ENCODE results near the gene ASAP3.

DNA sequence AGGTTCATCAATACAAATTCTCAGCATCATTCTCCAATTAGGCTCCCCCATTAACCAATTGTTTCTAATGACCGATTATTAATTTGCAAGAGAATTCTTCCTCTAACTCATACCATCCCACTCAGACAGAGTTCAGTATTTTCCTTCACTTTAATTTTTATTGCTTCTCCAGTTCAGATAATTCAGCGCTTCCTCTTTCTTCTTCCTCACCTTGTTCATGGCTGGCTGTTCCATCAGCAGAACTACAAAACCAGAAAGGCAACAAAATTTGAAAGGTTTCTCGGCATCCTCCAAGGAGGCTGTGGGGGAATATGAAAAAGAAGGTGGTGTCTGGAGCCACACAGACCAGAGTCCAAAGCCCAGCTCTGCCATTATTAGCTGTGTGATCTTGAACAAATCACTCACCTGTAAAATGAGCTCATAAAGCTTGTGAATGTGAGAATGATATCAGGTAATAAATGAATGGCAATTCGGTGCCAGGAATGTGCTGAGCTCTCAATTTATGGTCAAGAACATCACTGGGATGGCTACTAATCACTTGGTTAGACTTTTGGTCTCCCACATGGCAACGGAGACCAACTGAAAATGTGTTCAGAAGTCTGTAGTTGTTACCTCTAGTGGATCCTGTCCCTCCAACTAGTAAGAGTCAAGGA is 102.6 kb downstream of the ASAP3 start:
- TF ChIP-seq ZNF8 (CRISPR knock-in tag; IDR thresholded peaks at IDR 0.05) (no peak), ZFP30 (CRISPR knock-in tag; IDR thresholded peaks at IDR 0.05) (no peak), ARNTL (CRISPR knock-in tag; IDR thresholded peaks at IDR 0.05; ENCODE audit: borderline replicate concordance, low read depth) (no peak), PPARA (CRISPR knock-in tag; IDR thresholded peaks at IDR 0.05; ENCODE audit: borderline replicate concordance) (no peak), RARB (CRISPR knock-in tag; IDR thresholded peaks at IDR 0.05) (no peak), TOX (CRISPR knock-in tag; IDR thresholded peaks at IDR 0.05; ENCODE audit: borderline replicate concordance) (no peak), ZFP3 (CRISPR knock-in tag; IDR thresholded peaks at IDR 0.05) (no peak)
- TF ChIP-seq, protein P1, sequence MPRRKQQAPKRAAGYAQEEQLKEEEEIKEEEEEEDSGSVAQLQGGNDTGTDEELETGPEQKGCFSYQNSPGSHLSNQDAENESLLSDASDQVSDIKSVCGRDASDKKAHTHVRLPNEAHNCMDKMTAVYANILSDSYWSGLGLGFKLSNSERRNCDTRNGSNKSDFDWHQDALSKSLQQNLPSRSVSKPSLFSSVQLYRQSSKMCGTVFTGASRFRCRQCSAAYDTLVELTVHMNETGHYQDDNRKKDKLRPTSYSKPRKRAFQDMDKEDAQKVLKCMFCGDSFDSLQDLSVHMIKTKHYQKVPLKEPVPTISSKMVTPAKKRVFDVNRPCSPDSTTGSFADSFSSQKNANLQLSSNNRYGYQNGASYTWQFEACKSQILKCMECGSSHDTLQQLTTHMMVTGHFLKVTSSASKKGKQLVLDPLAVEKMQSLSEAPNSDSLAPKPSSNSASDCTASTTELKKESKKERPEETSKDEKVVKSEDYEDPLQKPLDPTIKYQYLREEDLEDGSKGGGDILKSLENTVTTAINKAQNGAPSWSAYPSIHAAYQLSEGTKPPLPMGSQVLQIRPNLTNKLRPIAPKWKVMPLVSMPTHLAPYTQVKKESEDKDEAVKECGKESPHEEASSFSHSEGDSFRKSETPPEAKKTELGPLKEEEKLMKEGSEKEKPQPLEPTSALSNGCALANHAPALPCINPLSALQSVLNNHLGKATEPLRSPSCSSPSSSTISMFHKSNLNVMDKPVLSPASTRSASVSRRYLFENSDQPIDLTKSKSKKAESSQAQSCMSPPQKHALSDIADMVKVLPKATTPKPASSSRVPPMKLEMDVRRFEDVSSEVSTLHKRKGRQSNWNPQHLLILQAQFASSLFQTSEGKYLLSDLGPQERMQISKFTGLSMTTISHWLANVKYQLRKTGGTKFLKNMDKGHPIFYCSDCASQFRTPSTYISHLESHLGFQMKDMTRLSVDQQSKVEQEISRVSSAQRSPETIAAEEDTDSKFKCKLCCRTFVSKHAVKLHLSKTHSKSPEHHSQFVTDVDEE (CRISPR knock-in tag; IDR thresholded peaks at IDR 0.05), result no peak
- TF ChIP-seq, protein P2, sequence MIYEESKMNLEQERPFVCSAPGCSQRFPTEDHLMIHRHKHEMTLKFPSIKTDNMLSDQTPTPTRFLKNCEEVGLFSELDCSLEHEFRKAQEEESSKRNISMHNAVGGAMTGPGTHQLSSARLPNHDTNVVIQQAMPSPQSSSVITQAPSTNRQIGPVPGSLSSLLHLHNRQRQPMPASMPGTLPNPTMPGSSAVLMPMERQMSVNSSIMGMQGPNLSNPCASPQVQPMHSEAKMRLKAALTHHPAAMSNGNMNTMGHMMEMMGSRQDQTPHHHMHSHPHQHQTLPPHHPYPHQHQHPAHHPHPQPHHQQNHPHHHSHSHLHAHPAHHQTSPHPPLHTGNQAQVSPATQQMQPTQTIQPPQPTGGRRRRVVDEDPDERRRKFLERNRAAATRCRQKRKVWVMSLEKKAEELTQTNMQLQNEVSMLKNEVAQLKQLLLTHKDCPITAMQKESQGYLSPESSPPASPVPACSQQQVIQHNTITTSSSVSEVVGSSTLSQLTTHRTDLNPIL (CRISPR knock-in tag; IDR thresholded peaks at IDR 0.05; ENCODE audit: low read depth), result no peak
- TF ChIP-seq, protein P3, sequence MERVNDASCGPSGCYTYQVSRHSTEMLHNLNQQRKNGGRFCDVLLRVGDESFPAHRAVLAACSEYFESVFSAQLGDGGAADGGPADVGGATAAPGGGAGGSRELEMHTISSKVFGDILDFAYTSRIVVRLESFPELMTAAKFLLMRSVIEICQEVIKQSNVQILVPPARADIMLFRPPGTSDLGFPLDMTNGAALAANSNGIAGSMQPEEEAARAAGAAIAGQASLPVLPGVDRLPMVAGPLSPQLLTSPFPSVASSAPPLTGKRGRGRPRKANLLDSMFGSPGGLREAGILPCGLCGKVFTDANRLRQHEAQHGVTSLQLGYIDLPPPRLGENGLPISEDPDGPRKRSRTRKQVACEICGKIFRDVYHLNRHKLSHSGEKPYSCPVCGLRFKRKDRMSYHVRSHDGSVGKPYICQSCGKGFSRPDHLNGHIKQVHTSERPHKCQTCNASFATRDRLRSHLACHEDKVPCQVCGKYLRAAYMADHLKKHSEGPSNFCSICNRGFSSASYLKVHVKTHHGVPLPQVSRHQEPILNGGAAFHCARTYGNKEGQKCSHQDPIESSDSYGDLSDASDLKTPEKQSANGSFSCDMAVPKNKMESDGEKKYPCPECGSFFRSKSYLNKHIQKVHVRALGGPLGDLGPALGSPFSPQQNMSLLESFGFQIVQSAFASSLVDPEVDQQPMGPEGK (CRISPR knock-in tag; IDR thresholded peaks at IDR 0.05; ENCODE audit: borderline replicate concordance), result no peak
